MCF 10A (cell line): ENCODE results near the gene OSM. TPM values are rescaled to one million over a fixed set of nuclear protein-coding genes. Genes with fewer than 3 reads are reported as not detected.

Experiments used
- Bru-seq: library from RNA; stranded (reverse); fragments of 400-500 nt; gene quantifications from one replicate; lab custom pipeline; 2021; lab: Mats Ljungman, UMichigan
- BruChase-seq, 2 experiments: library from RNA; stranded (reverse); fragments of 400-500 nt; gene quantifications; one replicate each; lab custom pipeline; 2021; lab: Mats Ljungman, UMichigan
- BruUV-seq: library from RNA; stranded (reverse); fragments of 400-500 nt; replicated peaks from 2 replicates; lab custom pipeline; 2021; lab: Mats Ljungman, UMichigan
- CTCF ChIA-PET: fragments of 300-600 bp; sonication (Branson Sonifier 250); formaldehyde crosslinking; extraction: SDS; loops from one replicate; lab custom pipeline; 2021; ENCODE audit warnings: antibody characterized with exemption, inconsistent platforms; lab: Yijun Ruan, JAX
- POLR2A ChIA-PET: fragments of 300-600, 350-650 bp; sonication (Branson Sonifier 250); formaldehyde crosslinking; extraction: SDS; loops from one replicate; lab custom pipeline; 2020; ENCODE audit warnings: antibody characterized with exemption, inconsistent platforms; lab: Yijun Ruan, JAX
- DNase-seq: peaks from one replicate; pipeline ENCODE4 v3.0.0-alpha.2; 2018; ENCODE audit not compliant: unreplicated experiment
- H3K27ac Mint-ChIP-seq: one replicate; pipeline ENCODE4 v1.8.0; 2022; ENCODE audit warnings: mild to moderate bottlenecking, low read depth, mixed read lengths; ENCODE audit not compliant: unreplicated experiment
- H3K27me3 Mint-ChIP-seq: one replicate; pipeline ENCODE4 v1.8.0; 2022; ENCODE audit warnings: mixed read lengths; ENCODE audit not compliant: insufficient read depth, unreplicated experiment
- H3K36me3 Mint-ChIP-seq: one replicate; pipeline ENCODE4 v1.8.0; 2022; ENCODE audit warnings: mild to moderate bottlenecking, moderate library complexity, mixed read lengths; ENCODE audit not compliant: insufficient read depth, unreplicated experiment
- H3K4me1 Mint-ChIP-seq: one replicate; pipeline ENCODE4 v1.8.0; 2022; ENCODE audit warnings: mixed read lengths; ENCODE audit not compliant: insufficient read depth, unreplicated experiment
- H3K4me3 Mint-ChIP-seq: one replicate; pipeline ENCODE4 v1.8.0; 2022; ENCODE audit warnings: mild to moderate bottlenecking, moderate library complexity, mixed read lengths; ENCODE audit not compliant: unreplicated experiment
- H3K9me3 Mint-ChIP-seq: one replicate; pipeline ENCODE4 v1.8.0; 2022; ENCODE audit warnings: mixed read lengths; ENCODE audit not compliant: unreplicated experiment
- intact Hi-C: fragments of 100-400 bp; cut with micrococcal nuclease; formaldehyde crosslinking; loops from 2 replicates; pipeline ENCODE4 v1.14.1; 2022
- long read RNA-seq: library from polyadenylated mRNA; stranded (forward); transcript quantifications from one replicate; pipeline ENCODE4 v2.0.0, GENCODE V29; 2022
- total RNA-seq: library from RNA; stranded (reverse); gene quantifications from 2 replicates; pipeline ENCODE4 v1.2.3, GENCODE V29; 2022
- TF ChIP-seq, protein P1 (sequence below): fragments of 200-600 bp; IDR thresholded peaks from one replicate; pipeline ENCODE4 v1.8.0; 2022; ENCODE audit warnings: antibody characterized with exemption, mild to moderate bottlenecking; ENCODE audit not compliant: unreplicated experiment

Gene OSM
- not detected in 2 replicates for total RNA-seq
- Bru-seq, nascent RNA = percentile 13 among the genes with signal in this experiment
- BruChase-seq, experiment 1, labeled RNA remaining after a 6-hour chase = percentile 21 among the genes with signal in this experiment
- BruChase-seq, experiment 2, labeled RNA remaining after a 2-hour chase = not detected
- long read RNA-seq = 0 reads

DNA sequence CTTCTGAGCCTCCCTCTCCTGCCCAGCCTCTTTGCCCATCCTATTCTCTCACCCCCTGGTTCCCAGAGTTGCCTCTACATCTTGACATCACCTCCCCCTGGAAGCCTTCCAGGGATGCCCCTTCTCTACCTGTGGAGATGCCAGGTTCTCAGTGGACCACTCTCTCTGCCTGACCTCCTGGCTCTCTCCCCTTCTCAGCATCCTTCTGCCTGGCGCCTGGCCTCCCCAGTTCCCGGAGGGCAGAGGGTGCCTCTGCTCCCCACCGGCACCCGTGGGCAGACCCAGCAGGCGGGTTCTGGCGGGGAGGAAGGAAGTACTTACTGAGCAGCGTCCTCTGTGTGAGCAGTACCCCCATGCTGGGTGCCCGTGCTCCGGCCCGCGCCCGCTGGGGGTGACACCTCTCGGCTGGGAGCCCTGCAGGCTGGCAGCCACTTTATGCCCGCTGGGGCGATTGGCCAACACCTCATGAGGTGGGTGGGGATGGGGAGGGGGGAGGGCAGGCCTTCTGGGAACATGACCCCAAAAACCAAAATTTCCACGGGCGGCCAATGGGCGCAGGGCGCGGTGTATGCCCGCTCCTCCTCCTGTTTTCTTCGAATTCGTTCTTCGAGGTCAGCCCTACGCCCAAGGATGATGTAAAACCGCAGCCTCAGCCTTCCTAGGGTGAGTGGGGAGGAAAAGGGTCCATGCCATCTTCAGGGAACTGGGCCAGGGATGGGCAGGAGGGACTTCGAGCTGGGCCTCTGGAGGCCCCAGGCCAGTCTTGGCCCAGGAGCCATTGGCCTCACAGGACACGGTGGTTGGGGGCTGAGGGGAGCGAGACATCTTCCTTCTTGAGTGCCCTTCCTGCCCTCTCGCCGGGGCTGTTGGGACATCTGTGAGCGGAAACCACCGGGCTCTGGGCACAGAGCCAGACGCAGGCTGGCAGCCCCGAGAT, at the start of gene OSM:
Gene OSM, minus strand, starts transcription at position 407 of the 937 bp plus-strand sequence. Its CDS starts 52 bp downstream, at position 355.
- ChIA-PET POLR2A (no interaction called here), CTCF (interaction anchor here (0.8 kb wide), 1 partner anchor 158 kb away, joined by 3 read pairs; no protein-coding TSS in a partner anchor)
- Mint-ChIP-seq H3K4me3 (no peak within 1 kb of the TSS), H3K27me3 (no peaks in the 10 kb centered on the region), H3K36me3 (no peaks in the 10 kb centered on the region), H3K27ac (no peak within 1 kb of the TSS), H3K9me3 (no peaks in the 10 kb centered on the region), H3K4me1 (peaks cover 6% of the 10 kb centered on the region)
- intact Hi-C loops = no loop called here
- DNase-seq = no peak
- no TSS peak for BruUV-seq
- TF ChIP-seq, protein P1, sequence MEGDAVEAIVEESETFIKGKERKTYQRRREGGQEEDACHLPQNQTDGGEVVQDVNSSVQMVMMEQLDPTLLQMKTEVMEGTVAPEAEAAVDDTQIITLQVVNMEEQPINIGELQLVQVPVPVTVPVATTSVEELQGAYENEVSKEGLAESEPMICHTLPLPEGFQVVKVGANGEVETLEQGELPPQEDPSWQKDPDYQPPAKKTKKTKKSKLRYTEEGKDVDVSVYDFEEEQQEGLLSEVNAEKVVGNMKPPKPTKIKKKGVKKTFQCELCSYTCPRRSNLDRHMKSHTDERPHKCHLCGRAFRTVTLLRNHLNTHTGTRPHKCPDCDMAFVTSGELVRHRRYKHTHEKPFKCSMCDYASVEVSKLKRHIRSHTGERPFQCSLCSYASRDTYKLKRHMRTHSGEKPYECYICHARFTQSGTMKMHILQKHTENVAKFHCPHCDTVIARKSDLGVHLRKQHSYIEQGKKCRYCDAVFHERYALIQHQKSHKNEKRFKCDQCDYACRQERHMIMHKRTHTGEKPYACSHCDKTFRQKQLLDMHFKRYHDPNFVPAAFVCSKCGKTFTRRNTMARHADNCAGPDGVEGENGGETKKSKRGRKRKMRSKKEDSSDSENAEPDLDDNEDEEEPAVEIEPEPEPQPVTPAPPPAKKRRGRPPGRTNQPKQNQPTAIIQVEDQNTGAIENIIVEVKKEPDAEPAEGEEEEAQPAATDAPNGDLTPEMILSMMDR = no peak

DNA sequence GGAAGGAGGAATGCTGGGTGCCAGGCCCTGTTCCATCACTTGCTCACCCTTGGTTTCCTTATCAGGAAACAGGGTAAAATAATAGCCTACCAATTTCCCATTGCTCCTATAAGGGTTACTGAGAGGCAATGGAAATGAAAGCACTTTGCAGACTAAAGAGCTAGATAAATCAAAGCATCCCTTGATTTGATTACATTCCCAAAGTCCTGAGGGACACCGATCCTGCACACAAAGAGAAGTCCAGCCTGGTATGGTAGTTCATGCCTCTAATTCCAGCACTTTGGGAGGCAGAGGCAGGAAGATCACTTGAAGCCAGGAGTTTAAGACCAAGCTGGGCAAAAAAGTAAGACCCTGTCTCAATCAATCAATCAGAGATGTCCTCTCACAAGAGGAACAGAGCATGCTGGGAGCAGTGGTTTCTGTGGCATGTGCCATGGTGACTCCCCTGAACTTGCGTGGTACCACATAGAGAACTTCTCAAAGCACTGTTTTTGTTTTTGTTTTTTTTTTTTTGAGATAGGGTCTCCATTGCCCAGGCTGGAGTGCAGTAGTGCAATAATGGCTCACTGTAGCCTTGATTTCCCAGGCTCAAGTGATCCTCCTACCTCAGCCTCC, 49.4 kb upstream of the OSM start:
- DNase-seq = no peak
- no TSS peak for BruUV-seq
- CTCF ChIA-PET = interaction anchor here (0.6 to 1.5 kb wide), 3 partner anchors 47 to 208 kb away, joined by 3 read pairs; no protein-coding TSS in a partner anchor
- Mint-ChIP-seq H3K4me3 (no peak overlapping the region), H3K27ac (no peak overlapping the region), H3K36me3 (peaks cover 4% of the 10 kb centered on the region), H3K27me3 (no peaks in the 10 kb centered on the region), H3K9me3 (no peaks in the 10 kb centered on the region), H3K4me1 (peaks cover 38% of the 10 kb centered on the region)
- POLR2A ChIA-PET = interaction anchor here (0.6 to 6.4 kb wide), 3 partner anchors 8 to 1032 kb away, joined by 3 to 36 read pairs (median 7); partner anchors contain the start of gene TBC1D10A
- TF ChIP-seq, protein P1 = no peak
- intact Hi-C loops = no loop called here

DNA sequence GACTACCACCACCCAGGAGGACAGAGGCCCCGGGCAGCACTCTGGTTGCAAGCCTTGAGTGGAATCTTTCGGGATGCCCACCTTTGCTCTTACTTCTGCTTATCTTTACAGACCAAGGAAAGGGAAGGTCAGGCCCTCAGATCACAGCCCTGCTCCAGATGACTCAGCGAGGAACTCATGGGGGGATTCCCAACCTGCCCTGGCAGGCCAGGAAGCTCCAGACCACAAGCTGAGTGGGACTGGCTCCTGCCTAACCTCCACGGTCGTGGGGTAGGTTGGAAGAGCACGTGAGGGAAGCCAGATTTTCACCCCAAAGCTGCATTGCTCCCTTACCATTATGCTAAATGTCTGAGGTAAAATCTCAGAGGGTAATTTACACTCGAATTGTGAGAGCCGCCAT, 48.3 kb upstream of the OSM start:
- no TSS peak for BruUV-seq
- Mint-ChIP-seq H3K27ac (no peak overlapping the region), H3K4me1 (peaks cover 48% of the 10 kb centered on the region), H3K4me3 (no peak overlapping the region), H3K36me3 (peaks cover 4% of the 10 kb centered on the region), H3K9me3 (no peaks in the 10 kb centered on the region), H3K27me3 (no peaks in the 10 kb centered on the region)
- CTCF ChIA-PET = interaction anchor here (0.6 to 0.9 kb wide), 2 partner anchors 16 to 69 kb away, joined by 3 read pairs; no protein-coding TSS in a partner anchor
- POLR2A ChIA-PET = interaction anchor here (4.5 to 6.4 kb wide), 2 partner anchors 9 to 13 kb away, joined by 31 to 36 read pairs; partner anchors contain the start of gene TBC1D10A
- TF ChIP-seq, protein P1 = no peak
- intact Hi-C loops = no loop called here
- no peak for DNase-seq
